ENCODE data around the gene TRIM38.
"Not testable (repeated sequence)": the region's sequence is repeated elsewhere in the genome, so short reads cannot be mapped to it uniquely, and the experiment has no call there.

The TRIM38 gene

GRCh38 chr6:26008470-26008869, 45.9 kb downstream of the TRIM38 start:
- DNase-seq, result no peak

GRCh38 chr6:26009817-26010216, 47.2 kb downstream of the TRIM38 start:
- DNase-seq, result no peak

GRCh38 chr6:26012061-26012460, 49.5 kb downstream of the TRIM38 start:
- DNase-seq, result no peak

DNA sequence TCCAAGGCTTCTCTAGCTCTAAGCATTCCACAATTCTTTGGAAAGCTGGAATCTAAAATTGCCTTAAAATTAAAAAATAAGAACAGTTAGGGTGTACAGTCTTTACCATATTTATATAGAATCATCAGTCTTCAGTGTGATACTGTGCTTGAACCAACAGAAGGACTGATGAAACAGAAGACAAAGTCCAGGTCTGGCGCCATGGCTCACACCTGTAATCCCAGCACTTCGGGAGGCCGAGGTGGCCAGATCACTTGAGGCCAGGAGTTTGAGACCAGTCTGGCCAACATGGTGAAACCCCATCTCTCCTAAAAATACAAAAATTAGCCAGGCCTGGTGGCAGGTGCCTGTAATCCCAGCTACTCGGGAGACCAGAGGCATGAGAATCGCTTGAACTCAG, 51.8 kb downstream of the TRIM38 start:
- not testable (repeated sequence) for DNase-seq

DNA sequence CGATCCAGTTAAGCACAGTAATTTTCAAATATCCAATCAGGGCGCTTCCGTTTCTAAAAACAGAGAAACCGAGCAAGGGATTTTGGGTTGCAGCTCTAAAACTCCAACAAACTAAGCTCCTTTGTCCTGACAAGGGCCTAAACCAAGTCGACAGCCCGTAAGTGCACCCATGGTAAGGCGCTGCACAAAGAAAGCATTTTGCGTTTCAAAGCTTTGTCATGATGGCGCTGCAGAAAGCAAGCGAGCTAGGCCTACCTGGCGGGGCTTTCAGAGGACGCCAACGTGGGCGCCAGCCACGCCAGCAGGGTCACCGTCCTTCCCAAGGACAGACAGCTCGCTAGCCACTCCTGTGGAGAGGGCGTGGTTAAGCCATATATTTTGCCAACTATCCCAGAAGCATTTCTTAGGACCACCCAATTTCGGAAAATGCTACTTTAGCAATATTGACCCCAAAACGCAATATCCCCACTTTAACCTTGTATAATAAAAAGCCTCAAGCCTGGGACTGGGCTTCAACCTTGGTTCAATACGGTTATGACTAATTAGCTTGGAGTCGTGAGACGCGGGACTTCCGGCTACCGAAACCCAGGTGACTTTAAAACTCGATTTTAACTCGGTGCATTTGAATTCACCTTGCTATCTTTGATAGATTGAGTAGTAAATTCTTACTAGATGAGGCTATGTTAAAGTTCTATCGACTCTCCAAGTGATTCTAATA, 53.8 kb downstream of the TRIM38 start:
- no peak for DNase-seq

GRCh38 chr6:26016963-26017631, 54.5 kb downstream of the TRIM38 start:
- DNase-seq, result no peak

DNA sequence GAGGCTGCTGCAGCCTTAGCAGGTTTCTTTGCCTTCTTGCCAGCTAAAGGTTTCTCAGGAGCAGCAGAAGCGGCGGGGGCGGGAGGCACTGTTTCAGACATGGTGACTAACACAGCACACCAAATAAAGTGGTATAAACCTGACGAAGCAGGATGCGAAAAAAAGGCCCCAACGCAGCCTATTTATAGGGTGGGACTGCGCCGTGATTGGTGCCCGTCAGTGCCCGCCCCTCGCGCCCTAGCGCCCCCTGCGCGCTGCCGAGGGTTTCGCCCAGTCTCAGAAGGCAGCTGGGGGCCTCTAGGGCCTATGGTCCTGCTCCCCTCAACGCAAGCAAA, 55.0 kb downstream of the TRIM38 start:
- peak; percentile 78 for DNase-seq

DNA sequence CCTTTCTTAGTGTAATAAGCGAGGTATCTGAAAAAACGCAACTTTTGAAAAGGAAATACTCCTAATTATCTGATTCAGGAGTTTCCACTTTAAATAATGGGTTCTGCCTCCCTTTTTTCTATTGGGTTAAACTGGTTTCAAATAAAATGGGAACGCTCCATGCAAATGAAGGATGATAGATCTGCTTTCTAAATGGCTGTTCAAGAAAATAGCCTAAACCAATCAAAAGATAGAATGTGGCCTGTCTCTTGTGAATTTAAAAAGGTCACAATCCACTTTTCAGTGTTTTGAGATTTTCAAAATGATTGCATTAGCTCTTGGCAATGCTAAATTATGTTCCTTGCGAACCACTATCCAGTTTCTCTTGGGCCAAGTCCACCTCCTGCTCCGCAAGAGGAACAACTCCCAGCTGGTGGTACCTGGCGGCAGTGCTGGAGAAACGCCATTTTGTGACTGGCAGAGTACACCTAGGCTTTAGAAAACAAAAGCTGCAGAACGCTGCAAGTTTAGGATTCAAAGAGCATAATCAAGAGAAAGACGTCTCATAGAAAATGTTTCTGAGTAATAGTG, 56.7 kb downstream of the TRIM38 start:
- no peak for DNase-seq

DNA sequence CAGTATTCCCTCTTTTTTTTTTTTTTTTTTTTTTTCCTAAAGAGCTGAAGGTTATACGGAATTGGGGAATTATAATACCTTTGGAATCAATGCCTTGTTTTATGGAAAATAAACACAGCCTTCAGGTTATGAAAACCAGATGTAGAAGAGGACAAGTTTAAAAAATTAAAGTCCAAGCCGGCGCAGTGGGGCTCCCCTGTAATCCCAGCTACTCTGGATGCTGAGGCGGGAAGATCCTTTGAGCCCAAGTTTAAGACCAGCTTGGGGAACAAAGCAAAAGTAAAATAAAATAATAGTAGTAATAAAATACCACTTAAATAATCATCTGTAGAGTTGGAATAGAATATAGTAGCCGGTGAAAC, 57.3 kb downstream of the TRIM38 start:
- no peak for DNase-seq

DNA sequence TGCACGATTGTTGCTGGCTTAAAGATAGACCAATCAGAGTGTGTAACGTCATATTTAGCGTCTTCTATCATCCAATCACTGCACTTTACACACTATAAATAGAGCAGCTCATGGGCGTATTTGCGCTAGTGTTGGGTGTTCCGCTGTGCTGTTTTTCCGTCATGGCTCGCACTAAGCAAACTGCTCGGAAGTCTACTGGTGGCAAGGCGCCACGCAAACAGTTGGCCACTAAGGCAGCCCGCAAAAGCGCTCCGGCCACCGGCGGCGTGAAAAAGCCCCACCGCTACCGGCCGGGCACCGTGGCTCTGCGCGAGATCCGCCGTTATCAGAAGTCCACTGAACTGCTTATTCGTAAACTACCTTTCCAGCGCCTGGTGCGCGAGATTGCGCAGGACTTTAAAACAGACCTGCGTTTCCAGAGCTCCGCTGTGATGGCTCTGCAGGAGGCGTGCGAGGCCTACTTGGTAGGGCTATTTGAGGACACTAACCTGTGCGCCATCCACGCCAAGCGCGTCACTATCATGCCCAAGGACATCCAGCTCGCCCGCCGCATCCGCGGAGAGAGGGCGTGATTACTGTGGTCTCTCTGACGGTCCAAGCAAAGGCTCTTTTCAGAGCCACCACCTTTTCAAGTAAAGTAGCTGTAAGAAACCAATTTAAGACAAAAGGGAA, 57.9 kb downstream of the TRIM38 start:
- peak; percentile 47 for DNase-seq

GRCh38 chr6:26021001-26021349, 58.4 kb downstream of the TRIM38 start:
- peak; percentile 33 for DNase-seq

GRCh38 chr6:26021350-26022131, 58.9 kb downstream of the TRIM38 start:
- peak; percentile 73 for DNase-seq

DNA sequence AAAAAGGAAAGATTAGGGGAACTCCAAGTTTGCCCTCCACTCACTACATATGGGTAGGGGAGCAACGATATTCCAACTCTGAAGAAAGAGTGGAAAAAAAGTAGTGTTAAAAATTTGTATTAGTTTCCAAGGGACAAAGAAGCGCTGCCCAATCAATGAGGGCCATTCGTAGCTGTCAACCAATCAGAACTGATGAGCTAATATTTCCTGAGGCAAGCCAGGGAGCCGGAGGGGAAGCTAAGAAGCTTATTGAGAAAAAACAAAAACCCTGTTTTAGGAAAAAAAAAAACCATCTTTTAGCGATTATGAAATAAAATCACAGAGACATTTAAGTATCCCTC, 59.5 kb downstream of the TRIM38 start:
- no peak for DNase-seq

DNA sequence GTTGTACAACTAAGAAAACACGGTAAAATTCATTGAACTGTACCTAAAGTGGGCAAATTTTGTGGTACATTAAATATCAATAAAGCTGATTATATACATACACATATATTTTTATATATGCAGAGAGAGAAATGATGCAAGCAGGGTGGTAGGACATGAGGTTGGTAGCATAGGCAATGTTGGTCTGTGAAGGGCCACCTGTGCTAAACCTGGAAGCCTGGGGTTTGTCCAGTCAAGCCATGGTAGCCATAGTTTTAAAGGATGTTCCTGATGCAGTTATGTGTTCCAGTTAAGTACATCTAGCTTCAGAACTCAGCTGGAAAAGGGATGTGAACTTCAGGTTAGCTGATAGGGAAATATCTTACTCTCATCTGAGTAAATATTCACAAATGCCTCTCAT, 60.1 kb downstream of the TRIM38 start:
- no peak for DNase-seq

DNA sequence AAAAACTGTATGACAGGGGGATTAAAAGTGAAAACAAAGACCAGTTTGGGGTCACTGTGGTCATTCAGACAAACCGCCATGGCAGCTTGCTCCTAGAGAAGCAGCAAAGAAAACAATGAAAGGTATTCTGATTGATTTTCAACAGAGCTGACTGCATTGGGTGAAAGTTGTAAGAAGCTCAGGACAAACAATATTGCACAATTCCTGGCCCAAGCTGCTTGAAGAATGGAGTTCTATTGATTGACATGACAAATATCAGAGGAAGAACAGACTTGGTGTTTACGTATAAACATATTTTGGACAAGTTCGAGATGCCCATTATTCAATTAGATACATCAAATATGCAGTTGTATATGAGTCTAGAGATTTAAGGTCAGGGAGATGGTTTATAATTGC, 62.0 kb downstream of the TRIM38 start:
- DNase-seq, result no peak

GRCh38 chr6:26025047-26025893, 62.7 kb downstream of the TRIM38 start:
- DNase-seq, result no peak

DNA sequence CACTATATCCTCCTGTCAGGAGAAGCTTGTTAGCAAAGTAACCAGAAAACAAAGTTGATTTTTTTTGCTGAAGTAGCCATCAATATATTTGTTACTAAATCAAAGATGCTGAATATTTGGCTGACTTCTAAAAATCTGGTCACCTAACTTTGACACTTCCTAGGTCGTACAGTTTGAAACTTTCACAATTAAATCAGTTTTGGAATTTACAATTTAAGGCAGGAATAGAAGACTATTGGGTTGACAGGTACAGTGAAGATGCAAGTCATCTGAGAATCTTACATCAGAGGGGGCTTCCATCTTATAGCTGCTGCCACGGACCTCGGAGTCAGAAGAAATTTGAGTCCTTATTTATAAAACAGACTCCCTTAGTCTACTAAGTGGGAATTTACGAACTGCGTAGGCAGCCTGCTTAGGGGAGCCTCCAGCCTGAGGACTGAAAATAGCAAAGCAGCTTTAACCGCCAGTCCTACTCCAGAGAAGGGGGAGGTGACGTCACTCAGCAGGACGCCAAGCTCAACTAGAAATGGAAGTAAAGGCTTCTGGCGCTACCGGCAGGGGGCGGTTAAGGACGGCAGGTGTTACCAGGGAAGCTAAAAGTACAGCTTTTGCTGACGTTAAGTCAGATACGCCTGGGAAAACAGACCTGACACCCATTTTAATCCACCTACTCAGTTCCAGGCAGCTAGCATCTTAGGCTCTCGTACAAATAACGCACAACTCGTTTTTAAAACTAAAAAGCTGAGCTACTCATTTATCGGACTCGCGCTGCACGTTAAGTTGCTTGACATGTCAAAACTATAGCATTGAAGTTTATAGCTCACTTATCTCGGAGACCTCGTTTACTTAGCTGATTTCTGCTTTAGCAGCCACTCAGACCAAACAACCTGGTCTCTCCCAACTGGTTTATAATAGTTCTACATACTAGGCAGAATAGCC, 63.6 kb downstream of the TRIM38 start:
- DNase-seq, result peak; percentile 78

DNA sequence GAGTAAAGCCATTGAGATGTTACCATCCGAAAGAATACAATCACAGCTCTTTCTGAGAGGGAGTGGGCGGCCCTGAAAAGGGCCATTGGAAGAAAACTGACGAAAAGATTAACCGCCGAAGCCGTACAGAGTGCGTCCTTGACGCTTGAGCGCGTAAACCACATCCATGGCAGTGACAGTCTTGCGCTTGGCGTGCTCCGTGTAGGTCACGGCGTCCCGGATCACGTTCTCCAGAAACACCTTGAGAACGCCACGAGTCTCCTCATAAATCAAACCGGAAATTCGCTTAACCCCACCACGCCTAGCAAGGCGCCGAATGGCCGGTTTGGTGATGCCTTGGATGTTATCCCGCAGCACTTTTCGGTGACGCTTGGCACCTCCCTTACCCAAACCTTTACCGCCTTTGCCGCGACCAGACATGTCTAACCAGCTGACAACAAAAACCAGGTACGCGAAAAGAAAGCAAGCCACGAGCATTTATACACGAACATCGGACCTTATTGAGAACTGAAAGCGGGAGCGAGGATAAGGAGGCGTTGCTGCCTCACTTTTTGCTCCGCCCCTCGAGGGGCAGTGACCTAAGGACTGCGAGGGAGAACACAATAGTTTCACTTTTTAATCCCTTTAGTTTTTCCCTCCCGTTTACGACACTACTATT, 64.4 kb downstream of the TRIM38 start:
- DNase-seq, result peak; percentile 76

- no peak for DNase-seq
Measured at GRCh38 chr6:26027491-26028211, 65.0 kb downstream of the TRIM38 start.

- DNase-seq, result no peak
Measured at GRCh38 chr6:26028212-26028745, 65.7 kb downstream of the TRIM38 start.
